ENCODE measurements around the gene HOXB5. TPM values are rescaled to one million over a fixed set of nuclear protein-coding genes. Genes with fewer than 3 reads are reported as not detected.

The HOXB5 gene
- total RNA-seq, 1 donor from 2014 or later, result not detected

DNA sequence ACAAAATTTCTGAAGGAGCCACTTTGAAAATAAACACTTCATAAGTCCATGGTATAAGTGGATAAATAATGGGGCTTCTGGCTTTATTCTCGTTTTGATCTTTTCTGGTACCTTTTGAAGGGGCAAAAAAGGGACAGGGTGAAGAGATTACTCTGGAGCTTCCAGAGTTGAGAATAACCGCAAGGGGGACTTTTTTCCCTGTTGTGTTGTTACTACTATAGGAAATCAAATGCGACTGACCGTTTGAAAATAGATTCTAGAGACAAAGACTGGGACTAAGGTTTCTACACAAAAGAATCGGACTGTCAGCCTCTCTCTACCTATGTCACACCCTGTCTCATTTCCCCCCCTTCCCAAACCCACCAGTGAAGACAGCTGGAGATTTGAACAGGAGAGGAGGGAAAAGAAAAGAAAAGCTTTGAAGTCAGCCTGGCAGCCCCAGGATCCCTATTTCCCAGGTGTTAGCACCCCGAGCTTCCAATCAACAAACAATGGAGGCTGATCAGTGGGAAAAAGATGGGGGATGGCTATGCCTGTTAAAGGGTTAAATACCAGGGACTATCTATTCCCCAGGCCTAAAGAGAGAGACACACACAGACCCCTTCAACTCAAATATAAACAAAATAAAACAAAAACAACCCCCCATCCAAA is 23.8 kb downstream of the HOXB5 start:
- Histone ChIP-seq H3K36me3 (ENCODE audit: insufficient read depth, low read length) (no peaks in the 10 kb centered on the region), H4K20me1 (ENCODE audit: insufficient read depth, low read length) (no peaks in the 10 kb centered on the region)

DNA sequence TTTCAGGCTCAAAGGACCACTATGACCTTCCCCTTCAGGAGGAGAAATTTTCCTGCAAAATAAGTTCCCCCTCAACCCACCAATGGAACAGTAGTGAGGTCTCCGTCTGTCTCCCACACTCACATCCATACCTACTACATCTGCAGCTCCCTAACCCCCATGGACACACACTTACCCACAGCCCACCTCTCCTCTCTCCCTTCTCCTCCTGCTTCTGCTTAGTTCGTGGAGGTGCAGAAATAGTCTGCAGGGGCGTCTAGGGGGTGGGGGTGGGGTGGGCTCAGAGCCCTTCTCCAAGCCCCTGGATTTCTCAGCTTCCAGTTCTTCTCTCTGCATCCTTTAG is 24.4 kb downstream of the HOXB5 start:
- Histone ChIP-seq H2AFZ (ENCODE audit: low read depth, low read length) (no peak overlapping the region), H3K27me3 (ENCODE audit: insufficient read depth, low read length) (peaks cover 93% of the 10 kb centered on the region), H4K20me1 (ENCODE audit: insufficient read depth, low read length) (no peaks in the 10 kb centered on the region), H3K4me3 (ENCODE audit: insufficient read depth, low read depth, low read length) (peak overlapping the region; percentile 35), H3K9me3 (ENCODE audit: insufficient read depth, low read depth, low read length) (no peaks in the 10 kb centered on the region), H3K27ac (ENCODE audit: low read depth, low read length) (peak overlapping the region; percentile 52), H3K36me3 (ENCODE audit: insufficient read depth, low read length) (no peaks in the 10 kb centered on the region), H3K79me2 (ENCODE audit: insufficient read depth, low read length) (peaks cover 96% of the 10 kb centered on the region), H3K4me2 (ENCODE audit: low read length) (peak overlapping the region; percentile 86), H3K4me1 (ENCODE audit: insufficient read depth, low read length) (peaks cover 21% of the 10 kb centered on the region), H3K9ac (ENCODE audit: low read length) (peak overlapping the region; percentile 82)
- DNase-seq (ENCODE audit: low read depth) (no peak), FAIRE-seq (no peak)
- no peaks in the 10 kb centered on the region for H3K27me3 Mint-ChIP-seq (ENCODE audit: low read depth, unreplicated experiment)
- no peaks in the 10 kb centered on the region for H3K4me1 Mint-ChIP-seq (ENCODE audit: low read depth, unreplicated experiment)
- no peak overlapping the region for H3K4me3 Mint-ChIP-seq (ENCODE audit: unreplicated experiment)
- peaks cover 9% of the 10 kb centered on the region for H3K9me3 Mint-ChIP-seq (ENCODE audit: unreplicated experiment)
- TF ChIP-seq EZH2 (IDR thresholded peaks at IDR 0.05; ENCODE audit: insufficient read depth, low read length), result no peak
- TF ChIP-seq, protein P1, sequence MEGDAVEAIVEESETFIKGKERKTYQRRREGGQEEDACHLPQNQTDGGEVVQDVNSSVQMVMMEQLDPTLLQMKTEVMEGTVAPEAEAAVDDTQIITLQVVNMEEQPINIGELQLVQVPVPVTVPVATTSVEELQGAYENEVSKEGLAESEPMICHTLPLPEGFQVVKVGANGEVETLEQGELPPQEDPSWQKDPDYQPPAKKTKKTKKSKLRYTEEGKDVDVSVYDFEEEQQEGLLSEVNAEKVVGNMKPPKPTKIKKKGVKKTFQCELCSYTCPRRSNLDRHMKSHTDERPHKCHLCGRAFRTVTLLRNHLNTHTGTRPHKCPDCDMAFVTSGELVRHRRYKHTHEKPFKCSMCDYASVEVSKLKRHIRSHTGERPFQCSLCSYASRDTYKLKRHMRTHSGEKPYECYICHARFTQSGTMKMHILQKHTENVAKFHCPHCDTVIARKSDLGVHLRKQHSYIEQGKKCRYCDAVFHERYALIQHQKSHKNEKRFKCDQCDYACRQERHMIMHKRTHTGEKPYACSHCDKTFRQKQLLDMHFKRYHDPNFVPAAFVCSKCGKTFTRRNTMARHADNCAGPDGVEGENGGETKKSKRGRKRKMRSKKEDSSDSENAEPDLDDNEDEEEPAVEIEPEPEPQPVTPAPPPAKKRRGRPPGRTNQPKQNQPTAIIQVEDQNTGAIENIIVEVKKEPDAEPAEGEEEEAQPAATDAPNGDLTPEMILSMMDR (IDR thresholded peaks at IDR 0.05; ENCODE audit: insufficient read depth, low read depth, low read length), result no peak
- no peaks in the 10 kb centered on the region for H3K36me3 Mint-ChIP-seq (ENCODE audit: low read depth, unreplicated experiment)
- H3K27ac Mint-ChIP-seq (ENCODE audit: unreplicated experiment), result no peak overlapping the region

More for the DNA sequence above, 23.8 kb downstream of the HOXB5 start:
- H3K4me3 ChIP-seq (ENCODE audit: insufficient read depth, low read depth, low read length), result no peak overlapping the region
- H3K4me2 ChIP-seq (ENCODE audit: low read length), result peak overlapping the region; percentile 80
- H2AFZ ChIP-seq (ENCODE audit: low read depth, low read length), result no peak overlapping the region
- H3K27ac ChIP-seq (ENCODE audit: low read depth, low read length), result peak overlapping the region; percentile 77
- DNase-seq (ENCODE audit: low read depth) (no peak), FAIRE-seq (no peak)
- H3K27me3 ChIP-seq (ENCODE audit: insufficient read depth, low read length), result peaks cover 95% of the 10 kb centered on the region
- H3K4me1 ChIP-seq (ENCODE audit: insufficient read depth, low read length), result peaks cover 25% of the 10 kb centered on the region
- Mint-ChIP-seq H3K4me1 (ENCODE audit: low read depth, unreplicated experiment) (no peaks in the 10 kb centered on the region), H3K27ac (ENCODE audit: unreplicated experiment) (no peak overlapping the region), H3K36me3 (ENCODE audit: low read depth, unreplicated experiment) (no peaks in the 10 kb centered on the region), H3K4me3 (ENCODE audit: unreplicated experiment) (no peak overlapping the region), H3K9me3 (ENCODE audit: unreplicated experiment) (peaks cover 9% of the 10 kb centered on the region), H3K27me3 (ENCODE audit: low read depth, unreplicated experiment) (no peaks in the 10 kb centered on the region)
- H3K9ac ChIP-seq (ENCODE audit: low read length), result peak overlapping the region; percentile 82
- TF ChIP-seq, protein P1 (IDR thresholded peaks at IDR 0.05; ENCODE audit: insufficient read depth, low read depth, low read length), result no peak
- TF ChIP-seq EZH2 (IDR thresholded peaks at IDR 0.05; ENCODE audit: insufficient read depth, low read length), result no peak
- peaks cover 98% of the 10 kb centered on the region for H3K79me2 ChIP-seq (ENCODE audit: insufficient read depth, low read length)
- H3K9me3 ChIP-seq (ENCODE audit: insufficient read depth, low read depth, low read length), result no peaks in the 10 kb centered on the region
